Mucosa of descending colon (tissue), 3 donors: ENCODE measurements around the gene TLK2. TPM values are rescaled to one million over a fixed set of nuclear protein-coding genes. Genes with fewer than 3 reads are reported as not detected.
"Not testable (repeated sequence)": the region's sequence is repeated elsewhere in the genome, so short reads cannot be mapped to it uniquely, and the experiment has no call there.

ENCODE experiments used
- ATAC-seq: fragments of 200-7000 bp; cut with Tn5 transposase; one replicate; pipeline ENCODE4 v1.9.1; 2020; ENCODE audit warnings: mild to moderate bottlenecking, moderate library complexity
- DNase-seq, 3 donors: peaks; one replicate each; pipeline ENCODE4 v3.0.0-alpha.2; 2020
- H3K36me3 ChIP-seq: fragments of 200-600 bp; one replicate; pipeline ENCODE4 v1.8.0; 2021; ENCODE audit warnings: low read depth, mild to moderate bottlenecking
- H3K4me1 ChIP-seq: fragments of 200-600 bp; one replicate; pipeline ENCODE4 v1.8.0; 2021; ENCODE audit warnings: low read depth, mild to moderate bottlenecking
- H3K4me3 ChIP-seq: fragments of 200-600 bp; one replicate; pipeline ENCODE4 v1.8.0; 2021; ENCODE audit warnings: mild to moderate bottlenecking
- H3K9me3 ChIP-seq: fragments of 200-600 bp; one replicate; pipeline ENCODE4 v1.8.0; 2021; ENCODE audit warnings: mild to moderate bottlenecking
- intact Hi-C, 2 donors: fragments of 100-400 bp; cut with DNase I in 1 of 2; cut with micrococcal nuclease in 1 of 2; formaldehyde crosslinking; loops; one replicate each; pipeline versions ENCODE4 v1.11.0 to v1.11.1; 2022; cut with DNase I, micrococcal nuclease
- total RNA-seq, 3 donors: library from RNA; stranded (reverse); fragmentation: NEBNext Ultra II Directional in 2 of 3; extraction: Animal tissue kit (Norgen Biotek cat#: 25700) in 2 of 3; gene quantifications; one replicate each; pipeline versions ENCODE4 v1.2.1 to v1.2.4, GENCODE V29; 2021 to 2023
- TF ChIP-seq, protein P1 (sequence below): fragments of 200-600 bp; IDR thresholded peaks from one replicate; pipeline ENCODE4 v1.8.0; 2022; ENCODE audit warnings: antibody characterized with exemption, mild to moderate bottlenecking
- donor health status: DM: no; HTN: no; CAD: no; lungs with moderate emphysema.
- donor health status: DM: no; HTN: no; CAD: no.
- donor health status: DM: no; HTN: yes; CAD: no.

Gene TLK2
- total RNA-seq, 3 donors from 2014 or later = 39.6 to 55.0 (median 47.0) TPM

DNA sequence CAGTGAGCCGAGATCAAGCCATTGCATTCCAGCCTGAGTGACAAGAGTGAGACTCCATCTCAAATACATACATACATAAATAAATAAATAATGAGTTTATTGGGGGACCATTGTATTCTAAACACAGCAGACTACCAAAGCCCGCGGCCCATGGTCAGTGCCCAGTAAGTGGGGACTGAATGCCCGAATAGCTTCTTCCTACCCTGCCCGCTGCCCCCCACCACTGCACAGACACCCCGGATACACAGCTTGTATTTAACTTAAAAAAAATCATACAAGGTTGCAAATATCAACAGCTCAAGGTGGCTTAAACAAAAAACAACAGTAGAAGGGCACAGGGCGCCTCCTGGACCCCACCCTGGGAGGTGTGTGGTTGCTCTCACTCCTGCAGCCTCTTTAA, 22.6 kb upstream of the TLK2 start:
- Histone ChIP-seq H3K4me3 (no peak overlapping the region), H3K9me3 (no peaks in the 10 kb centered on the region), H3K36me3 (no peaks in the 10 kb centered on the region), H3K4me1 (no peaks in the 10 kb centered on the region)
- no peak for DNase-seq
- no peak for ATAC-seq
- intact Hi-C loops = no loop called here
- TF ChIP-seq, protein P1, sequence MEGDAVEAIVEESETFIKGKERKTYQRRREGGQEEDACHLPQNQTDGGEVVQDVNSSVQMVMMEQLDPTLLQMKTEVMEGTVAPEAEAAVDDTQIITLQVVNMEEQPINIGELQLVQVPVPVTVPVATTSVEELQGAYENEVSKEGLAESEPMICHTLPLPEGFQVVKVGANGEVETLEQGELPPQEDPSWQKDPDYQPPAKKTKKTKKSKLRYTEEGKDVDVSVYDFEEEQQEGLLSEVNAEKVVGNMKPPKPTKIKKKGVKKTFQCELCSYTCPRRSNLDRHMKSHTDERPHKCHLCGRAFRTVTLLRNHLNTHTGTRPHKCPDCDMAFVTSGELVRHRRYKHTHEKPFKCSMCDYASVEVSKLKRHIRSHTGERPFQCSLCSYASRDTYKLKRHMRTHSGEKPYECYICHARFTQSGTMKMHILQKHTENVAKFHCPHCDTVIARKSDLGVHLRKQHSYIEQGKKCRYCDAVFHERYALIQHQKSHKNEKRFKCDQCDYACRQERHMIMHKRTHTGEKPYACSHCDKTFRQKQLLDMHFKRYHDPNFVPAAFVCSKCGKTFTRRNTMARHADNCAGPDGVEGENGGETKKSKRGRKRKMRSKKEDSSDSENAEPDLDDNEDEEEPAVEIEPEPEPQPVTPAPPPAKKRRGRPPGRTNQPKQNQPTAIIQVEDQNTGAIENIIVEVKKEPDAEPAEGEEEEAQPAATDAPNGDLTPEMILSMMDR = no peak

DNA sequence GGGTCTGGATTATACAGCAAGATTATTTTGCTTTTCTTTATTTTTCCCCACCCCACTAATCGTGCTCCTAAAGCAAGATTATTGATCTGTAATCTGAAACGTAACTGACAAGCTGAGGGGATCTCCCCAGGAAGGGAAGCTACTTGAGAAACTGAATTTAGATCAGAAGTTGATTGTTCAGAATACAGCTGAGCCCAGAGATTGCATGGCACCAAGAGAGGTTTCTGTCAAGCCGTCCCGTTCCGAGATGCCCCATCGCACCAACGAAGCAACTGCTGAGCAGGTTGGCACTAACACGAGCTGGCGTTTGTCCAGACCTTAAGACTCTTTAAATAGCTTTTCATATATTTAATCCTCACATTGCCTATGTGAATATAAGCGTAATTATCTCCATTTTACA, 20.1 kb upstream of the TLK2 start:
- intact Hi-C loops, H3K9me3 ChIP-seq, H3K4me3 ChIP-seq, H3K4me1 ChIP-seq, DNase-seq, H3K36me3 ChIP-seq, ATAC-seq: not testable (repeated sequence)

DNA sequence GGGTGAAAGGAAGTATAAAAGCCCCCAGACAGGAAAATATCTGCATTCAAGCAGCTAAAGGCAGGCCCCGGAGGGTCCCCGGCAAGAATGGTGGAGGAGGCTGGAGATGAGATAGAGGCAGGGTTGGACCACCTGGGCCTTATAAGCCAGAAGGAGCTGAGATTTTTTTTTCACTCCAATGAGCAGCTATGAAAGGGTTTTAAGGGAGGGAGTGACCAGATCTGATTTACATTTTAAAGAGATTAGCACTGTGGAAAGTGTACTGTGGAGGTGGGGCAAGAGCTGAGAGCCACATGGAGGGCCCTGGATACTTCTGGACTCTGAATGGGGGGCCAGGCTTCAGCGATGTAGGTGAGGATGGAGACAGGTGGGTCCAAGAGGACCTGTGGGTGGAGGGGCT, 14.2 kb upstream of the TLK2 start:
- H3K9me3 ChIP-seq, intact Hi-C loops, H3K4me3 ChIP-seq, ATAC-seq, H3K36me3 ChIP-seq, H3K4me1 ChIP-seq, DNase-seq: not testable (repeated sequence)

DNA sequence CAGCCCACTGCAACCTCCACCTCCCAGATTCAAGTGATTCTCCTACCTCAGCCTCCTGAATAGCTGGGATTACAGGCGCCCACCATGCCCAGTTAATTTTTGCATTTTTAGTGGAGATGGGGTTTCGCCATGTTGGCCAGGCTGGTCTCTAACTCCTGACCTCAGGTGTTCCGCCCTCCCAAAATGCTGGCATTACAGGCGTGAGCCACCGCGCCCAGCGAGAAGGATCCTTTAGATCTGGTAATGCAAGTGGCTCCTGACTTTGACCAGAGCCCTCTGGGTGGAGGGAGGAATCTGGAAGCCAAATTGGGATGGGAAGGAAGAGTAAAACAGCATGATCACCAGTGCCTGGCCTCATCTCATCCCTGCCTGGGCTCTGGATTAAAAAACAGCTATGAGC, 13.4 kb upstream of the TLK2 start:
- intact Hi-C loops, H3K36me3 ChIP-seq, H3K4me3 ChIP-seq, ATAC-seq, H3K4me1 ChIP-seq, DNase-seq, H3K9me3 ChIP-seq: not testable (repeated sequence)

DNA sequence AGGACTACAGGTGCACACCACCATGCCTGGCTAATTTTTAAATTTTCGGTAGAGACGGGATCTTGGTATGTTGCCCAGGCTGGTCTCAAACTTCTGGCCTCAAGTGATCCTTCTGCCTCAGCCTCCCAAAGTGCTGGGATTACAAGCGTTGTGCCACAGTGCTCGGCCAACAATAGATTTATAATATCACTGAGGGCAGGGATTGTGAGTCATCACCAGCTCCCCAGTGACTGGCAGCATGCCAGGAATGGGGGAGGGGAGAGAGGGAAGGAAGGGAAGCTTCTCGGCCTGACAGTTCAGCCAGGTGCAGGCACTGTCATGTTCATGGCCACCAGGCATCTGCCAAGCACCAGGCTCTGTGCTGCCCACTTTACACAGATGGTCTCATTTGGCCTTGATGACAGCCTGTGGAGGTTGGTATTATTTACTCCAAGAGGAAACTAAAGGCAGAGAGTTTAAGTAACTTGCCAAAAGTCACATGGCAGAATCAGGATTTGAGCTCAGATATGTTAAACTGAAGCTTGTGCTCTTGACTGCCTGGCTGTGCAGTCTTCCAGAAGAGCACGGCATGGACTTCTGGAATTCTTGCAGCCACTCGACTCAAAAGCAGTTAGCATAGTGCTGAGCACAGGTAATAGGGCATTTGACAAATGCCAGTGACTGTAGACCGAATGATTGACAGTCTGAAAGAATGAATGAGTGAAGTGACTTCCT, 7.8 kb upstream of the TLK2 start:
- H3K4me3 ChIP-seq, H3K36me3 ChIP-seq, intact Hi-C loops, H3K9me3 ChIP-seq: not testable (repeated sequence)
- H3K4me1 ChIP-seq = peaks cover 17% of the 10 kb centered on the region
- DNase-seq (peak; percentile 90 to 95 (median 94)), ATAC-seq (peak; percentile 91)

DNA sequence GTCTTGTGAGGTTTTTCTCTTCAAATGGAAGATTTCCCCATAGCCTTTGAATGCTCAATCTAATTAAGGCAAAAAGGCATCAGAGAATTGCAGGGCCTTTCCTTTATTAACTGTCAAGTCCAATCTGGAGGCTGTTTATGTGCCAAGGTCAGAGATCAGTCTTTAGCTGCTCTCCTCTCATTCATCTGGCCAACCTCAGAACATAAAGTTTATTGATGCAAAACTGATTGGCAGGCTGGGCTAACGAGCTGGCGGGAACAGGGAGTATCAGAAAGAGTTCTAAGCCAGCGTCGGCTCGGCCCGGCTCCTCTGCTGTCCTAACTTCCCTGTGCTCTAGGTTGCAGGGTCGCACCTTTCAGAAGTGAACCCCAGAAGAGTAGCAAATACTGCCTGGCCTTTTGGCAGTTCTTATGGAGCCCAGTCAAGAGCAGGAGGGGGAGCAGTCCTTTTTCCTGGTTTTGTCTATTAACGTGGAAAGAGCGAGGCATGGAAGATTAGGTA, 7.2 kb upstream of the TLK2 start:
- H3K36me3 ChIP-seq, intact Hi-C loops, H3K4me3 ChIP-seq, H3K9me3 ChIP-seq: not testable (repeated sequence)
- DNase-seq (peak in 2 of 3 donors; percentile 39 to 40), ATAC-seq (peak; percentile 83)
- peaks cover 17% of the 10 kb centered on the region for H3K4me1 ChIP-seq

DNA sequence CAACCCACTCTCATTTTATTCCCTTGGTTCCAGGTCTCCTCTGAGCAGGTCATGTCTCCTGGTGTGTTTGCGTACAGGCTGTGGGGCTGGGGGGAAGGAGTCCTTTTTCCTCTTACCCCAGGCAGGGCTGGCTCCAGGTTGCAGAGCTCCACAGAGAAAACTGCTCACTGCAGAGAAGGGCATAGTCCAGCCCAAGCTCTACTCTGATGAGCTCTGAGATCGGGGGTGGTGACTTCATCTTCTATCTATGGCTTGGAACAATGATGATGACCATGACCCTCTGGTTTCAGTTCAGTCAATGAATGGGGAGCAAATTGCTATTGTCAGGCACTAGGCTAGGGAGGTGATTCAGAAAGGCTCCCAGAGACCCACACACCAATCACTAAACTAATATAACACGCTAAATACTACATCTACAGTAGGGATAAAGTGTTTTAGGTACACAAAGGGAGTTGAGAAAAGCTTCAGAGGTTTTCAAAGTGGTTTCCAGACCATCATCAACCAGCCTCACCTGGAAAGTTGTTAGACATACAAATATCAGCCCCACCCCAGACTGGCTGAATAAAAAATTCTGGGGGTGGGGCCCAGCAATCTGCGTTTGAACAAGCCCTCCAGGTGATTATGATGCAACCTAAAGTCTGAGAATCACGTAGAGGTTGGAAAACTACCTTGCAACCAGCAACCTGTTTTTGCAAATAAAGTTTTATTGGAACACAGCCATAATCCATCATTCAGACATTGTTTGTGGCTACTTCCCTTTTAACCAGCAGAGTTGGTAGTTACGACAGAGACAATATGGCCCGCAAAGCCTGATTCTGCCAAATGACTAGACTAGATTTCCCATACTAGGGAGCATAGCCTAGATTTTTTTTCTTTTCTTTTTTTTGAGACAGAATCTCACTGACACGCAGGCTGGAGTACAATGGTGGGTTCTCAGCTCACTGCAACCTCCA, 5.3 kb upstream of the TLK2 start:
- ATAC-seq = peak; percentile 49
- DNase-seq = peak in 2 of 3 donors; percentile 28 to 36
- H3K4me3 ChIP-seq, H3K9me3 ChIP-seq, intact Hi-C loops, H3K36me3 ChIP-seq: not testable (repeated sequence)
- H3K4me1 ChIP-seq = peaks cover 23% of the 10 kb centered on the region

DNA sequence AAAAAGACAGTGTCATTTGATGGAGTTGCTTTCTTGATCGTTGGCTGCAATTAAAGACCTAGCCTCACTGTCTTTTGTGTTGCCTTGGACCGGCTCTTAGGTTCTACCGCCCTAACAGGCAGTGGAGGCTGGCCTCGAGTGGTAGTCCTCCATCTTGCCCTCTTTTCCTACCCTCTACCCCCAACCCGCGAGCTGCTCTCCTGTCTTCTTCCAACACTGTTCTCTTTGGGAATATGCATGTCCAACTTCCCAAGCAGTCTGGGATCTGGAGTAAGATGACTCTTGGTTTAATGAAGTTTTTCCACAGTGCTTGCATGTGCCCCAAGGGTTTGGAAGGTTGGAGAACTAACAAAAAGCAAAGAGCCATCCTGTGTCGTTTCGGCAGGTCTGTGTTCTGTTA, 1.5 kb upstream of the TLK2 start:
- intact Hi-C loops, H3K36me3 ChIP-seq, DNase-seq, H3K9me3 ChIP-seq, H3K4me3 ChIP-seq, ATAC-seq: not testable (repeated sequence)
- H3K4me1 ChIP-seq = peaks cover 18% of the 10 kb centered on the region

DNA sequence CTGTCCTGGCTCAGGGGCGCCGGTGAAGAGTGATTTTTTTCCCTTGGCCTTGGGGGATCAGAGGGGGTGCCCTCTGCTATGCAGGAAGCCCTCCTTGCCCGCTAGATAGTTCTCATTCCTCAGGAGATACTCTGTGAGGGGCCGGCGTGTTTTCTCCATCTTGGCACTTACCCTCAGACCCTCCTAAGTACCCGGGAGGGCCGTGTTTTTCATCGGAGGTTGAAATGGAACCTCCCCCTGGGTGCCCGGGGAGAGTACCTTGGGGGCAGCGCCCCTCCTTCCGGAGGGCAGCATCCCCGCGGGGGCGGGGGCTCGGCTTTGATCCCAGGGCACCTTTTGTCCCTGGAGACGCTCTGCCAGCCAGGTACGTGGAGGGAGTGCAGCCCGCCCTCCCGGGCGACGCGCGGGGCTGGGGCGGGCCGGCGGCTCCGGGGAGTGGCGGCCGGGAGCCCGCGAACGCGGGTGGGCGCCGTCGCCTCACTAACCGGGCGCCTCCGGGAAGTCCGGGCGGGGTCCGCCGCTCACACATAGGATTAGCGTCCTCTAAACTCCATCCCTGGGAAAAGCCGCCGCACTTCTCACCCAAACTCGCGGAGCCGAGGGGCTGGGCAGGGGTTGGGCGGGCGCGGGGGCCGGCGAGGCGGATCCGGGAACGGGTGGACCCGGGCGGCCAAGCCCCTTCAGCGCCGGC, 762 bp upstream of the TLK2 start:
- DNase-seq = peak; percentile 49 to 72 (median 71)
- intact Hi-C loops, H3K36me3 ChIP-seq, H3K9me3 ChIP-seq: not testable (repeated sequence)
- Histone ChIP-seq H3K4me1 (peaks cover 14% of the 10 kb centered on the region), H3K4me3 (peak overlapping the region; percentile 48)
- ATAC-seq = peak; percentile 42

DNA sequence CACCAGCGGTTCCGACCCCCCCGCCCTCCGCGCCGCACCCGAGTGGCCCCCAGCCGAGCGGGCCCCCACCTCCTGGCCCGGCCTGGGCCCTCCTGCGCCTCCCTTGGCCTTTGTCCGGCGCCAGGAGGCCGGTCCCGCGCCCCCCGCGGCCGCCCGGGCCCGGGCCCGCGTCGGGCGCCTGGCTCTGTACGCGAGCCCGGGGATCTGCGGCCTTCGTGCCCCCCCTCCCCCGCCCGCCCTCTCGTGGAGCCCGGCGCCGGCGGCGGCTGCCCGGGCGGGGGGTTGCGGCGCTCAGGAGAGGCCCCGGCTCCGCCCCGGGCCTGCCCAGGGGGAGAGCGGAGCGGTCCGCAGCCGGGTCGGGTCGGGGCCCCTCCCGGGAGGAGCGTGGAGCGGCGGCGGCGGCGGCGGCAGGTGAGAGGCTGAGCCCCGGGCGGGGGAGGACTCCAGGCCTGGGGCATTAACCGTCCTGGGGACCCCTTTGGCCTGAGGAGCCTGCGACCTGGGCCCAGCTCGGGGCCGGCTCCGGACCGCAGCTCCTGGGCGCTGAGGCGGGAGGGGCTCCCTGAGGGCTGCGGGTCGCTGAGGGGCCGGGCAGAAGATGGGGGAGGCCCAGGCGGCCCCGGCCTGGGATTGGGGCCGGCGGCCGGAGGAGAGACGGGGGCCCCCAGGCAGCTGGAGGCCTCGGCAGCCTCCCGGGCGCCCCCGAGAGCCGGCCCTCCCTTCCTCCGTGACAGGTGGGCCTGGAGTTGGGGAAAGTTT, 434 bp downstream of the TLK2 start:
- intact Hi-C loops, H3K9me3 ChIP-seq, H3K36me3 ChIP-seq: not testable (repeated sequence)
- Histone ChIP-seq H3K4me1 (peaks cover 12% of the 10 kb centered on the region), H3K4me3 (peak overlapping the region; percentile 48)
- DNase-seq (peak; percentile 31 to 69 (median 67)), ATAC-seq (peak; percentile 68)

DNA sequence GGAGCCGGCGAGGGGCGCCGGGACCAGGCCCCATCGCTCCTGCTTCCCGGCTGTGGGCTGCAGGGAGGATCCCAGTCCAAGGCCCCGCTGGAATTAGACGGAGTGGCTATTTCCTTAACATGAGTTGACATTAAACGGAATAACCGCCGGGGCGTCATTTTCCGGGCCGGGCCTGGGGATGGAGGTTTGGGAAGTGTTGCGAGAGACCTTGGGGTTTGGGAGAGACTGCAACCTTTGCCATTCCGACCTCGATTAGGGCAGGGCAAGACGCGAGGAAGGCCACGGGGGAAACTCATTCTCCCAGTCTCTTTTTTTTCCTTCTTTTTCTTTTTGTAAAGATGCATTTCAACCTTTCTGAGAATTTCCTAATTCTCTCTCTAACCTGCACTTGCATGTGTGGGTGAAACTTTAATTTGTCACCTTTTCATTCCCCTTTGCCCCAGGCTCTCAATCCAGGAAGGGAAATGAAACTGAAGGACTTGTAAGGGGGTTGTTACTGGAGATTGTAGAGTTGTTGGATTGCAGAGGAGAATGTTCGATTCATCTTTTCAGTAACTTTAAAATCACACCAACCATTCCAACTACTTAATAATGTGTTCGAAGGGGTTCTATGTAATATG, 1.1 kb downstream of the TLK2 start:
- H3K4me1 ChIP-seq = peaks cover 14% of the 10 kb centered on the region
- DNase-seq (peak; percentile 49 to 71 (median 61)), ATAC-seq (peak; percentile 39)
- H3K9me3 ChIP-seq, H3K36me3 ChIP-seq, intact Hi-C loops: not testable (repeated sequence)
- H3K4me3 ChIP-seq = peak overlapping the region; percentile 48

DNA sequence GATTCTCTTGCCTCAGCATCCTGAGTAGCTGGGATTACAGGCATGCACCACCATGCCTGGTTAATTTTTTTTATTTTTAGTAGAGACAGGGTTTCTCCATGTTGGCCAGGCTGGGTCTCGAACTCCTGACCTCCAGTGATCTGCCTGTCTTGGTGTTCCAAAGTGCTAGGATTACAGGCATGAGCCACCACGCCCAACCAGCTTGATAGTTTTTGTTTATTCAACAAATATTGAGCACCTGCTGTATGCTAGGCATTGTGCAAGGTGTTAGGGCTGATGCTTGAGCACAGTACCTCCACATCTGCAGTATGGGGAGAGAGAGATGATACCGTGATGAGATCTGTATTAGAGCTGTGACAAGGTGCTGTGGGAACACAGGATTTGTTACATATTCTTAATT, 3.9 kb downstream of the TLK2 start:
- H3K4me1 ChIP-seq, ATAC-seq, H3K36me3 ChIP-seq, H3K4me3 ChIP-seq, intact Hi-C loops, H3K9me3 ChIP-seq, DNase-seq: not testable (repeated sequence)
